ENCODE measurements around the gene RAB40AL. TPM values are rescaled to one million over a fixed set of nuclear protein-coding genes. Genes with fewer than 3 reads are reported as not detected.

RAB40AL gene
- total and polyA plus RNA-seq, 10 of the 15 experiments (the other 5 are each of a cell fraction or from before 2014, with no cell fraction given), result 0.13 to 0.45 (median 0.23) TPM; not detected in 4

GRCh38 chrX:102930990-102931756, 5.9 kb upstream of the RAB40AL start (continued):
- TF ChIP-seq FOS (IDR thresholded peaks at IDR 0.05; ENCODE audit: borderline replicate concordance, extremely low read depth, insufficient read length), result no peak
- TF ChIP-seq ZSCAN29 (IDR thresholded peaks at IDR 0.05), result no peak
- no peak for TF ChIP-seq RUNX3 (IDR thresholded peaks at IDR 0.05; ENCODE audit: low read length)
- no peak for TF ChIP-seq RBBP5 (conservative IDR thresholded peaks at IDR 0.05)
- no peak for TF ChIP-seq PML (IDR thresholded peaks at IDR 0.05; ENCODE audit: low read length)
- no peak for TF ChIP-seq CTCF (IDR thresholded peaks at IDR 0.05 in 2 of 3, conservative IDR thresholded peaks at IDR 0.05 in 1 of 3; ENCODE audit: control insufficient read depth in 2 of 3, extremely low read depth in 1 of 3, insufficient read depth in 1 of 3, low read depth in 3 of 3, low read length in 3 of 3)

- Histone ChIP-seq H3K27ac (ENCODE audit: control insufficient read depth, insufficient read depth) (no peak overlapping the region), H3K36me3 (ENCODE audit: control insufficient read depth in 2 of 2, insufficient read depth in 2 of 2, low read length in 1 of 2) (no peaks in the 10 kb centered on the region), H3K27me3 (replicated peaks in 1 of 2; ENCODE audit: control insufficient read depth in 2 of 2, insufficient read depth in 2 of 2, low read length in 1 of 2) (no peaks in the 10 kb centered on the region), H3K4me2 (ENCODE audit: control insufficient read depth, insufficient read depth) (no peak overlapping the region), H3K9ac (ENCODE audit: control insufficient read depth, insufficient read depth, low read length) (no peak overlapping the region), H3K4me1 (ENCODE audit: control insufficient read depth, insufficient read depth, low read length) (no peaks in the 10 kb centered on the region), H3K4me3 (no peak overlapping the region), H3K9me3 (replicated peaks; ENCODE audit: control insufficient read depth, insufficient read depth, low read length) (no peaks in the 10 kb centered on the region), H2AFZ (ENCODE audit: control insufficient read depth, low read depth, low read length) (no peak overlapping the region), H3K79me2 (ENCODE audit: control insufficient read depth, insufficient read depth, low read length) (no peaks in the 10 kb centered on the region), H4K20me1 (ENCODE audit: control insufficient read depth, insufficient read depth) (no peaks in the 10 kb centered on the region)
- SMC1A ChIA-PET (ENCODE audit: uncharacterized antibody, unreplicated experiment), result interaction anchor here (1.8 kb wide), 1 partner anchor 16 kb away, joined by 10 read pairs; no protein-coding TSS in a partner anchor
- ATAC-seq (peak; percentile 67), DNase-seq (ENCODE audit: low read depth, low spot score) (no peak), FAIRE-seq (peak; percentile 96)
- RAD21 ChIA-PET (ENCODE audit: unreplicated experiment), result interaction anchor here (1.1 to 1.2 kb wide), 2 partner anchors 17 to 242 kb away, joined by 6 to 8 read pairs; no protein-coding TSS in a partner anchor
- 42% methylated on average over 3 of the region's 3 CpGs for WGBS (ENCODE audit: insufficient coverage, insufficient replicate concordance, low lambda C conversion rate, missing lambda C conversion rate)
- intact Hi-C loops (cut with micrococcal nuclease; ENCODE audit: unreplicated experiment), result no loop called here
- POLR2A ChIA-PET, result no interaction called here
- CTCF ChIA-PET, result interaction anchor here (0.5 to 3.3 kb wide), 28 partner anchors 8 to 530 kb away, joined by 3 to 32 read pairs (median 3); no protein-coding TSS in a partner anchor
- in situ Hi-C loops (cut with MboI), result no loop called here
- no TSS peak for BruUV-seq (replicated peaks)
- TF ChIP-seq SIN3A (IDR thresholded peaks at IDR 0.05; ENCODE audit: low read depth, low read length) (no peak), SMC3 (IDR thresholded peaks at IDR 0.05; ENCODE audit: borderline replicate concordance, low read length) (peak; percentile 27; the same call in 1 of the 2 replicates), RAD21 (IDR thresholded peaks at IDR 0.05; ENCODE audit: insufficient read depth, low read depth, low read length) (peak; percentile 31; the same call in 1 of the 2 replicates), BCL11A (IDR thresholded peaks at IDR 0.05; ENCODE audit: low read depth, low read length) (no peak), CBX5 (IDR thresholded peaks at IDR 0.05; ENCODE audit: low read depth) (no peak), IKZF1 (conservative IDR thresholded peaks at IDR 0.05) (no peak), SIX5 (IDR thresholded peaks at IDR 0.05; ENCODE audit: low read depth, low read length, severe bottlenecking) (no peak), CTCF (IDR thresholded peaks at IDR 0.05 in 2 of 3, conservative IDR thresholded peaks at IDR 0.05 in 1 of 3; ENCODE audit: control insufficient read depth in 2 of 3, extremely low read depth in 1 of 3, insufficient read depth in 1 of 3, low read depth in 3 of 3, low read length in 3 of 3) (peak; percentile 61 to 90 (median 81)), POLR2A (IDR thresholded peaks at IDR 0.05; ENCODE audit: low read depth, low read length) (no peak), ZBTB11 (CRISPR knock-in tag; IDR thresholded peaks at IDR 0.05) (no peak)
Measured at GRCh38 chrX:102934624-102935023, 2.4 kb upstream of the RAB40AL start.
